HG02623 (cell line): ENCODE results near the gene FAAH.
"Not testable (repeated sequence)": the region's sequence is repeated elsewhere in the genome, so short reads cannot be mapped to it uniquely, and the experiment has no call there.

Source experiments
- ATAC-seq: cut with Tn5 transposase; IDR thresholded peaks from one replicate; pipeline ENCODE4 v1.9.1; 2021; ENCODE audit warnings: moderate library complexity; ENCODE audit not compliant: unreplicated experiment

Gene FAAH

GRCh38 chr1:46394108-46394871, at the start of gene FAAH:
Gene FAAH (plus strand): TSS chr1:46394317. CDS start chr1:46394349, 32 bp downstream.
- no peak for ATAC-seq

- no peak for ATAC-seq
Observed at GRCh38 chr1:46344481-46344880, 49.6 kb upstream of the FAAH start.

GRCh38 chr1:46345281-46345680, 48.8 kb upstream of the FAAH start:
- ATAC-seq = no peak

GRCh38 chr1:46352363-46352762, 41.8 kb upstream of the FAAH start:
- ATAC-seq = no peak

- ATAC-seq = not testable (repeated sequence)
Observed at GRCh38 chr1:46355920-46356319, 38.2 kb upstream of the FAAH start.

- ATAC-seq = no peak
Observed at GRCh38 chr1:46362158-46362557, 32.0 kb upstream of the FAAH start.

GRCh38 chr1:46363121-46363520, 31.0 kb upstream of the FAAH start:
- no peak for ATAC-seq

GRCh38 chr1:46364612-46365011, 29.5 kb upstream of the FAAH start:
- no peak for ATAC-seq

- not testable (repeated sequence) for ATAC-seq
Observed at GRCh38 chr1:46365796-46366195, 28.3 kb upstream of the FAAH start.

- ATAC-seq = no peak
Observed at GRCh38 chr1:46367072-46367471, 27.0 kb upstream of the FAAH start.

- not testable (repeated sequence) for ATAC-seq
Observed at GRCh38 chr1:46367701-46368100, 26.4 kb upstream of the FAAH start.

- ATAC-seq = no peak
Observed at GRCh38 chr1:46368791-46369190, 25.3 kb upstream of the FAAH start.

GRCh38 chr1:46369542-46370213, 24.4 kb upstream of the FAAH start:
- ATAC-seq = no peak

GRCh38 chr1:46370214-46370633, 23.9 kb upstream of the FAAH start:
- no peak for ATAC-seq

- no peak for ATAC-seq
Observed at GRCh38 chr1:46372431-46372830, 21.7 kb upstream of the FAAH start.

GRCh38 chr1:46379996-46380395, 14.1 kb upstream of the FAAH start:
- no peak for ATAC-seq

GRCh38 chr1:46380508-46380907, 13.6 kb upstream of the FAAH start:
- no peak for ATAC-seq

GRCh38 chr1:46393510-46393909, 607 bp upstream of the FAAH start:
- ATAC-seq = no peak

- ATAC-seq = no peak
Observed at GRCh38 chr1:46394872-46395465, 852 bp downstream of the FAAH start.

GRCh38 chr1:46396441-46397398, 2.6 kb downstream of the FAAH start:
- ATAC-seq = no peak

- ATAC-seq = no peak
Observed at GRCh38 chr1:46399307-46399706, 5.2 kb downstream of the FAAH start.
